Superior temporal gyrus (tissue), 1 donor: ENCODE data around the gene PARVB.
"Not testable (repeated sequence)": the region's sequence is repeated elsewhere in the genome, so short reads cannot be mapped to it uniquely, and the experiment has no call there.

ENCODE experiments used
- DNase-seq: peaks from one replicate; pipeline ENCODE4 v3.0.0-alpha.2; 2016; ENCODE audit errors: extremely low spot score

PARVB gene

DNA sequence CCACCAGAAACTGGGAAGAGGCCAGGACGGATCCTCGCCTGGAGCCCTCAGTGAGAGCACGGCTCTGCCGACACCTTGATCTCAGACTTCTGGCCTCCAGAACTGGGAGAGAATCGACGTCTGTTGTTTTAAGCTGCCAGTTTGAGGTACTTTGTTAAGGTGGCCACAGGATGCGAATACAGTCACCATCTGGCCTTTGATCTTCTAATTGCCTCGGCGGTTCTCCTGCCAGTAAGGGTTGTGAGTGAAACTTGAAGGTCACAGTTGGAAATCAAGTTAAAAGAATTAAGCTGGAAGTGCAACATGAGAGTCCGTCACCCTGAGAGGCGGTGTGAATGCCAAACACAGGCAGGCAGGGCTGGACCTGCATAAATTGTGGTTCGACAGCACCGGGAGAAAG is 27.9 kb downstream of the PARVB start:
- DNase-seq, result no peak

DNA sequence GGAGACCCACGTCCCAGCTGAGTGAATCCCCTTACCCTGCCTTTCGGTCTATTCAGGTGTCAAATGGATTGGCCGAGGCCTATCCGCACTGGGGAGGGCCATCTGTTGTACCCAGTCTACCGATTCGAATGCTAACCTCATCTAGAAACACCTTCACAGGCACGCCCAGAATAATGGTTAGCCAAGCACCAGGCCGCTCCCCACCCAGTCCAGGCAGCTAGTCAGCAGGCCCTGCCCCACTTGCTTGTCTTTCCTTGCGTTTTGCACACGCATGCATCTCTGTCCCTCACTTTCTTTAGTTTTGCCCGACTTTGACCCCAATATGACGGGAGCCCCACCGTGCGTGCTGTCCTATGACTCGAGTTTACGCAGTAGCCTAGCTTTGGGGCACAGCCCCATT is 31.7 kb downstream of the PARVB start:
- DNase-seq, result no peak

DNA sequence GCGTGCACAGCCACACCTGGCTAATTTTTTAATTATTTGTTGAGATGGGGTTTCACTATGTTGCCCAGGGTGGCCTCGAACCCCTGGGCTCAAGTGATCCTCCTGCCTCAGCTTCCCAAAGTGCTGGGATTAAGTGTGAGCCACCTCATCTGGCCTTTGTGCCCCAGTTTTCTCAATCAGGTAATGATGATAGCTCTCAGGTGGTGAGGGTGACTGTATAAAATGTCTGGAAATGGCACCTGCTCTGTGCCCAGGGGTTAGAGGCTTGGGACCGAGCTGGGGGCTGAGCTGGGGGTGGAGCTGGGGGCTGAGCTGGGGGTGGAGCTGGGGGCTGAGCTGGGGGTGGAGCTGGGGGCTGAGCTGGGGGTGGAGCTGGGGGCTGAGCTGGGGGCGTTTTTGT is 32.5 kb downstream of the PARVB start:
- not testable (repeated sequence) for DNase-seq

DNA sequence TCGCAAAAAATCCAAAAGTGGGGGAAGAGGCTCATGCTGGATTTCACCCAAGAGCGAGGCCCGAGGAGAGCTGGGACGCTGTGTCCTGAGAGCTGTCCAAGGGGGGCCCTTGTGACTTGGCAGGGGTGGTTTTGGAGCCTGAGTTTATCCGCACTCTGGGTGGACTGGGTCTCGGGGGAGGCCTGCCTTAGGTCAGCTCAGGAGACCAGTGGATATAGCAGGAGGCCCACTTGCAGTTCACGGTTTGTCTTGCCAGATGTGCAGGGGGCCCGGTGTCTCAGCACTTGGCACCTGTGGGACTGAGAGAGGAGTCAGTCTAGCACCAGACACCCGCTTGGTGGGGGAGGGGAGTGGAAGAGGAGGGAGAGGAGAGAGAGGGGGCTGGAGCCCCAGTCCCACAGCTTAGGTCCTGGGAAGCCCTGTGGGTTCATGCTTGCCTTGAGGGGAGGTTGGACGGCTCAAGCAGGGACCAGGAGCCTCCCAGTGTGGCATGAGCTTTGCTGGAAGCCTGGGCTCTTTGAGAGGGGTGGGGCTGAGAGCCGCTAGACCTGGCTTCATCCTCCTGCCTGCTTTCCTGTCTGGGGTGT is 33.4 kb downstream of the PARVB start:
- DNase-seq, result no peak

DNA sequence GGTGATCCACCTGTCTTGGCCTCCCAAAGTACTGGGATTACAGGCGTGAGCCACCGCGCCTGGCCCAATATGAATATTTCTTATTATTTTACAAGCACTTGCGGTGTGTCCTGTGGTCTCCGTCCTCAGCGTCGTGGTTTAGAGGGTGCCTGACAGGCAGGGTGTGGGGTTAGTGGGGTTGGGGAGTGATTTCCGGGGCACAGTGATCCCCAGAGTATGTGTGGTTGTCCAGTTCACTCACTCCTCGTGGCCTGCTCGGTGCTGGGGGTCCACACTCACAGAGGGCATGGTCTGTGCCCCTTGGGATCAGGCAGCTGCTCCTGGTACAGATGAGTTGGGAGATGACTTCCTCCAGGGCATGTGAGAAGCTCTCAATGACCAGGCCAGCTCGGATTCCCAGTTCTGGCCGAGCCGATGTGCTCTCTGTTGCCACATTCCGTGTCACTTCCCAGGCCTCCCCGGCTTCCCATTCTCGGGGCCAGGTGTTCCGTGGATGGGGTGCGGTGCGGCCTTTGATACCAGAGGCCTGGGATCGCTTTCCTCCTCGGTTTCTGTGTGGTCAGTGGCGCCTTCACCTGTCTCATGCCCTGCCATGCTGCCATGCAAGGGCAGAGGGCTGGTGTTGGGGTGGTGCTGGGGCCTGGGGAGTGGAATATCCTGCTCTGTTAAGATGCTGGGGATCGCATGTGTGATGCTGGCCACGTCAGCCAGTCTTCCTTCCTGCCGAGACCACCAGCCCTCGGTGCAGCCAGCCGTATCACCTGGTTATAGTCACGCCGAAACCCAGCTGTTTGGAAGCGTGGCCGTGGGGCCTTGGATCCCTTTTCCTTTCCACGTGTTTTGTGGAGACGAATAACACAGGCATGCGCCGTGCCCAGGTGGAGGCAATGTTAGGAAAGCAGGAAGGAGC is 39.6 kb downstream of the PARVB start:
- no peak for DNase-seq

DNA sequence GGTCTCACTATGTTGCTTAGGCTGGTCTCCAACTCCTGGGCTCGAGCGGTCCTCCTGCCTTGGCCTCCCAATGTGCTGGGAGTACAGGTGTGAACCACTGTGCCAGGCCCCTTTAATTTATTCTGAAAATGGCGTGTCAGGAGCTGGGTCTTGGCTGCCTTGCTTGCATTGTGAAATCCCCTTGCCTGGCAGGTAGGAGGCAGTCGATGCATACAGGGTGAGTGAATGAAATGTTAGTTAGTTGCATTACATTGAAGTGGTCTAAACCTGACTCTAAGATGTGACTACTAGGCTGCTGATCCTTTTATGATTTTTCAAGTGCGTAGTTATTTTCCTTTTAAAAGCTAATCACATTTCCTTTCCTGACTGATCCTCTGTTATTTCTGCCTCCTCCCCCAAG is 42.9 kb downstream of the PARVB start:
- DNase-seq, result no peak

DNA sequence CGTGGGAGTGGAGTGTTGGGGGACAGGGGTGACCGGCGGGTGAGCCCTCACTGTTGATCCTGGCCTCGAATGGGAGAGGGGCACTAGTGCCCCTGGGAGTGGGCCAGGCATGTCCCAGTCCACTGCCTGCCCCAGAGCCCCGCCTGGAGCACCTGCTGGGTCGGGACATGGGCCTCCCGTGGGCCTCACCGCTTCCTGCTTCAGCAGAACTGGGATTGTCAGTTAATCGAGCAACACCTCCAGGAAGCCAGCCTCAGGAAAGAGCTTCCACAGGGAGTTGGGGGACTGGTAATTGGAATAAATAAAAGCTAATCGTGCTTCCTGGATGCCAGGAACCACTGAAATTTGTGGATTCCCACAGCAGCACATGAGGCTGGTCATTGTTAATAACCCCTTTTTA is 43.8 kb downstream of the PARVB start:
- no peak for DNase-seq

DNA sequence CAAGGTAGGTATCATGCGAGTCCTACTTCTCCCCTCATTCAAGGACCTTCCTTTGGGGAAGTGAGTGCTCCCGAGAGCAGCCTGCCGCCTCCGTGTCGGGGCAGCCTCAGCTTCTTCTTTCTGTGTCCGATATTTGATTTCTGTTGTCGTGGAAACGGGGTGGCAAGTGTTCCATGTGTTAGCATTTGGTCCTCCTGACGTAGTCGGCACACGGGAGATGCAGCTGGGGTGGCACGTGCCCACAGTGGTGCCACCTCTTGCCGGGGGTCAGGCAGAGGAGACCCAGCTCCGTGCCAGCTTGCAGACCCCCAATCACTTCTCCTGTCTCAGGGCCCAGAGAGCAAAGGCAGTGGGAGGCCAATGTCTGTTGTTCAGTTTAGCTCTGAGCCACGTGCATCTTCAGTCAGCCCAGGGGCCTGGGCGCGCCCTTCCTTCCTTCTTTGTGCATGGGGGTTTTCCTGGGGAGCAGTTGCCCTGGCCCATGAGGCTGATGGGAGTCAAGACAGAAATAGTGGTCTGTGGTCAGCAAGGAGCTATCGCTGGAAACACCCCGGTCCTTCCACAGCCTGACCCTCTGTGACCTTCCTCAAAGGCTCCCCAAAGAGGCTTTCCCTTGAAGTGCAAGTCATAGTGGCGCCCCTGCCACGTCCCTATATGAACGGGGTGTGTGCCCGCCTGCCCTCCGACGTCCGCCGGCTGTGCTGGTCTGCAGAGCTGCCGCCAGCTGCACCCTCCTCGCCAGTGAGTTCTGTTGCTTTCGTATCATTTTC is 44.5 kb downstream of the PARVB start:
- no peak for DNase-seq

DNA sequence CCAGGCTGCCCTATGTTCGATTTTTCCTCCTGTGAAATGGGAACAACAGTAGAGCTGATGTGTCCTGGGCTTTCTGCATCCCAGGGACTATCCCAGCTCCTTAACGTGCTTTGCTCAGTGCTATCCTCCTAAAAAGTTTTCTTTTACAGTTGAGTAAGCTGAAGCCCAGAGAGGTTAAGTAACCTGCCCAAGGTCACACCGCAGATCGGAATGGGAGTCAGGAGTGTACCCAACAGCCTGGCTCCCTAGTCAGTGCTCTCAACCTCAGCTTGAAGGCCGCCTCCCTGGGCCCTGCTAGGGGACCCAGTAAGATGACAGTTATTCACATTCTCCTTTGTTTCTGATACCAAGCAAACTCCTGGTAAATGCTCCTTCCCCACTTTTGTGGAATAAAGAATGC is 45.9 kb downstream of the PARVB start:
- DNase-seq, result no peak

DNA sequence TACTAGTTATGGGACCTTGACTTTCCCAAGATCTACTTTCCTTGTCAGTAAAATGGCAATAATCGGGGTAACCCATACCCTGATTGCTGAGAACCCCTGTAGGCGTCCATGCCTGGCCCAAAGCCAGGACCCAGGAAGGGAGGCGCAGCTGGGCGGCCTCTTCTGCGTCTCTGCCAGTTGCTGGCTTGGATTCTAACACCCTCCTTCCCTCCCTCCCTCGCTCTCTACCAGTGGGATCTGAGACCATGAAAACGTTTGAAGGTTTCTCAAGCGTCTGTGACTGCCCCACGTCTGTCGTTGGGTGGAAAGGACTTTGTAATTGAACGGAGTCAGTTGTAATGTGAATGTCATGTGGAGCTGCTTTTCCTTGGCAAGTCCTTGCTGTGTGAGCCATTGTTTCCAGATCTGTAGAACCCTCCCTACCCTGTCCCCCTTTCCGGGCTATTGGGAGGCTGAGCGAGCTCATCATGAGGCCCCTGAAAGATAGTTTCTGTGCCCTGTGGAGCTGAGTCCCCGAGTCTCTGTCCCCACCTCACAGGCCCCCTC is 47.8 kb downstream of the PARVB start:
- DNase-seq, result no peak

DNA sequence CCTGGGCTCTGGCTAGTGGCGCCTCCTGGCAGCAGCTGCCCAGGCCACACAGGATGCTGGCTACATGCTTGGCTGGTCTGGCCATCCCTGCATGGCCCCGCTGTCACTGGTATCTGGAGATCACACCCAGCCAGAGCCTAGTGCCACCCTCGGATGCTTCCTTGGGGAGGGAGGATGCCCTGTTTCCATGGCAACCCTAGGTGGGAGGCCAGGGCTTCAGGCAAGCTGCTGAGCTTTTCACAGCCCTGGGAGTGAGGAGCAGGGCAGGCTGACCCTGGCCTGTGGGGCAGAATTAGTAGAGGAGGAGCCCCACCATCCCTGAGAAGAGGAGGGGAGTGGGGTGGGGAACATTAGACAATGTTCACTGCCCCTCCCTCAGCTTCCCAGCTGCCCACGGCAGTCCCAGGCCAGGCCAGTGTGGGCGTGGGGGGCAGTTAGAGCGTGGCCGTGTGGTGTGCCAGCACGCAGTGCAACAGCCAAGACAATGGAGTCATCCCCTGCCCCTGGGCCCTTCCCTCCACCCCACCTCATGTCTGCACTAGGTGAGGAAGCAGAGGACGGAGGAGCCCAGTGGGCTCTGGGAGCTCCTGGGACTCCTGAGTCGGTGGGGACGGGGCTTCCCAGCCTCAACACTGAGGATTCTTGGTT is 50.4 kb downstream of the PARVB start:
- DNase-seq, result no peak

DNA sequence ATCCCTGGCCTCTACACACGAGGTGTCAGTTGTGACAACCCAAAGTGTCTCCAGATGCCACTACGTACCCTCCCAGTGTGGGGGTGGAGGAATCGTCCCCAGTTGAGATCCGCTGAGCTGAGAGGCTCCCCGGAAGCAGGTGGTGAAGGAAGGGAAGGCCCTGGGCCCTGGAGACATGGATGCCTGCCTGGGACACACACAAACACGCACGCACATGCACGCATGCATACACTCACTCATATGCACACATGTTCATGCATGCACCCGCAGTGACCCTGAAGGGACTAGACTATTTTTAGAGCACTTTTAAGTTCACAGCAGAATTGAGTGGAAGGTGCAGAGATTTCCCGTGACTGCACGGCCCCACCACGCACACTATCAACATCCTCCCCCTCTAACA is 50.9 kb downstream of the PARVB start:
- no peak for DNase-seq

DNA sequence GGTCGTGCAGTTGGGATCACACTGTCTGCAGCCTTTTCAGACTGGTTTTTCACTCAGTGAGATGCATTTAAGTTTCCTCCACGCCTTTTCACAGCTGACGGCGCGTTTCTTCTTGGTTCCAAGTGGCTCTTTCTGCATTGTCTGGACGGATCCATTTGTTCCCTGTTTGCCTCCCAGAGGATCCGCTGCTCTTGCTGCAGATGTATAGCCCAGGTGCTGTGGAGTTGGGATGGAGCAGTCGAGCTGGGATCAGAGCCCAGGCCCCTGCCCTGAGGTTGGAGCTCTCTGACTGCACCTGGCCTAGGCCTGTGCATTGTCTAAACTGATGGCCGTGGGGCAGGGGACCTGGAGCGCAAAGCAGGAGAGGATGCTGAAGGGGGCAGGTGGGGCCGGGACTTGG is 51.6 kb downstream of the PARVB start:
- no peak for DNase-seq

DNA sequence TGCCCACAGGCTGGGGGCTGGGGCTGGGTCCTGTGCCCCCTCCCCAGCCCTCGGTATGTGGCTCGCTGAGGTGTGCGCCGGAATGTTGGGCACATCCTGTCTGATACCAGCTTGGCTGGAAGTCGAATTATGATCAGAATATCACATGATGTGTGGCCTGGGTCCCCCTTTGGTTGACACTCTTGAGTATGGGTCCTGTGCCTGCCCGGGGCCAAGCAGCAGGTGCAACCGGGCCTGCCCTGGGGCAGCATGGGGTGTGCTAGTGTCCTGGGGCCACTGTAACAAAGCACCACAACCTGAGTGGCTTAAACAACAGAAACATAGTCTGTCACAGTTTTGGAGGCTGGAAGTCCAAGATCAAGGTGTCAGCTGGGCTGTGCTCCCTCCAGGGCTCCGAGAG is 52.7 kb downstream of the PARVB start:
- DNase-seq, result no peak

DNA sequence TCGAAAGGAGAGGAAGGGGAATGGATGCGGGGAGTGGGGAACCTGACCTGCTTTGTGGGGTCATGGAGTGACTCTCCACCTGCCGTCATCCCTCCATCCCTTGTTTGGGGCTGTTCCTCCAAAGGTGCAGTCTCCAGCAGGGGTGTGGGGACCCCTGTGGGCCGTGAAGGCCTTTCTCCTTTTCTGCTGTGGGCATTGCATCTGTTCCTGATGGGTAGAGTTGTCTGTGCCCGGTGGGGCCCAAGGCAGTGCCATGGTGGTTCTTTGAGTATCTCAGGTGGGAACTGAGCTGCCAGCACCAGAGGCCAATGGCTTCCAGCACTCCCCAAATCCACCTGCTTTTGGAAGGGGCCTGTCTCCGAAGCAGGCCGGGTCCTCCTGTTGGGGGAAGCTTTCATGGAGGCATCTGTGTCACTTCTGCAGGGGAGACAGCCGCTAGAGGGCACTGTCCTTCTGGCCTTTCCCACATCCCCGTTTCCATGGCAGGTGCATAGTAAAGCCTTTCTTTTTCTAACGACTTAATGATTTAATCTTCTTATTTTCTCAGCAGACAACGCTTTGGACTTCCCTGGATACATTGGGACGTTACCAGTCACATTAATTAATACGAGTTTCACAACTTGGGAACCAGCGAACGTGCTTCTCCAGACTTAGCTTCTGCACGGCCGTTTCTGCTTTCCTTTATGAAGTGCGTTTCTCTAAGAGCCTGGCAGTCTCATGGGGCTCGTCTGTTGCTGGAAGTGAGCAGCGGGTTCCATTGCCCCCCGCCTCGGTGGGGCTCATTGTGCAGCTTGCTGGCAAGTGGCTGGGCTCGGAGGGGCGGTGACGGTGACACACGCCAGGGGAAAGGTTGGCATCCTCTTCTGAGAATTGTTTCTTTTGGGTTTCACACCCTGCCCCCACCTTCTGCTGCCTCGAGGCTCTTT is 57.1 kb downstream of the PARVB start:
- DNase-seq, result peak; percentile 85

DNA sequence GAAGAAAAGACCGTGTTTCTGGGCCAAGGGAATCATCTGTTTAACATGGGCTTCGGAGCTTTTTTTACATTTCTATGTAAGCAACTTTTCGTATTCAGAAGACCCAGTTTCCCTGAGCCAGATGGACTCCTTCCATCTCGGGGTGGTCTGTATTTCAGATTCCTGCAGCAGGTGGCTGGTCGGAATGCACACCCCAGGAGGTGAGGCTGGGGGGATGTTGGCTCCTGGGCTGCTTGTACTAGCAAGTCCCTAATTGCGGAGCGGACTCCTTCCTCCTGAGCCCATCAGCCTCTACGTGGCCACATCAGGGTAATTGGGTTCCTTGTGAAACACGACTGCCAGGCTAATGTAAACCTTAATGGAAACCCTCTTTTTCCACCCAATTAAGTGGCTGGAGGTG is 58.7 kb downstream of the PARVB start:
- DNase-seq, result no peak

DNA sequence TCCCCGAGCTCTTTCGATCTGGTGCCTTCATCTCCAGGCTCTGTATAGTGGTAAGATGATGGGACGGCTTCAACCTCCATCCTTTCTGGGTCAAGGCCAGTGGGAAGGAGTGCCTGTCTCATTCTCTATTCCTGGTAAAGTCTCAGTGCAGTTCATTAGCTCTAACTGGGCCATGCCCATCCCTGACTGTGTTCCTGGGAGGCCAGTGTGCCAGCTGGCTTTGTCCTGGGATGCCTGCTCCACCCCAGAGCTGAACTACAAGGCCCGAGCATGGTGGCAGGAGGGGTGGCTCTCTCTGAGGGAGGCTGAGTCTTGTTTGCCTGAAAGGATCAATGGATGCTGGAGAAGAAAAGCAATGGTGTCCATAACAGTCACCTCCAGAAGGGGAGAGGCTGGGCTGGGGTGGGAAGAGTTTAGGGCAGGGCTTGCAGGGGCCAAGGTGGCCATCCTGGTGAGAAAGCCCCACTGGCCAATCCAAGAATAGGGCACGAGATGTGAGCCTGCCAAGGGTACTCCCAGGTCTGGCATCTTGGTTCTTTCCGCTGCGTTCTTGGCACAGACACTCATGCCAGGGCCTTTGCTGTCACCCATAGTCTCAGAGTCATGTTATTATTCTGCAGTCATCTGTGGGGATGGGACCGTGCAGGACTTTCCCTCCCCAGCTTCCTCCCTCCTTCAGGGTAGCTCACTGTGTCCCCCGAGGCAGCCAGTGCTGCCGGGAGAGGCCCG is 60.1 kb downstream of the PARVB start:
- DNase-seq, result no peak

DNA sequence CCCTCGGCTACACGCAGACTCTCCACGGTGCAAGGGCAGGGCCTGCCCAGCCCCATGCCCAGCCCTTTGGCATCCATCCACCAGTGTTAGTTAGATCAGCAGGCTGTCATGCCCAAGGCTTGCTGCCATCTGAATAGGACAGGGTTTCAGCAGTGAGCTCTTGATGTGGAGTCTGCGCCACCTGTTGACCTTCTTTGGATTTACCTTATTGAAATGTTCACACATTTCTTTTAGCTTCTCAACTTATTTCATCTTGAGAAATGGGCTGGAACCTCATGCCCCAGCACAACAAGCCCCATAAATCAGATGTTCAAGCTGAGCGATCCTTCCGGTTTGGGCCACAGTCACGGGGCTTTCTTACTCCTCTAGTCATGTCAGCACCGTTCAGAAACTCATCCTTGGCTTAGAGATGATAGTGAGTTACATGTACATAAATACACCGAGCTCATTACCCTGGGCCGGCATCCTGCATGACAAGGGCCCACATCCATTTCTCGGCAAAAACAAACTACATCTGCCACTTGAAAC is 61.7 kb downstream of the PARVB start:
- no peak for DNase-seq

DNA sequence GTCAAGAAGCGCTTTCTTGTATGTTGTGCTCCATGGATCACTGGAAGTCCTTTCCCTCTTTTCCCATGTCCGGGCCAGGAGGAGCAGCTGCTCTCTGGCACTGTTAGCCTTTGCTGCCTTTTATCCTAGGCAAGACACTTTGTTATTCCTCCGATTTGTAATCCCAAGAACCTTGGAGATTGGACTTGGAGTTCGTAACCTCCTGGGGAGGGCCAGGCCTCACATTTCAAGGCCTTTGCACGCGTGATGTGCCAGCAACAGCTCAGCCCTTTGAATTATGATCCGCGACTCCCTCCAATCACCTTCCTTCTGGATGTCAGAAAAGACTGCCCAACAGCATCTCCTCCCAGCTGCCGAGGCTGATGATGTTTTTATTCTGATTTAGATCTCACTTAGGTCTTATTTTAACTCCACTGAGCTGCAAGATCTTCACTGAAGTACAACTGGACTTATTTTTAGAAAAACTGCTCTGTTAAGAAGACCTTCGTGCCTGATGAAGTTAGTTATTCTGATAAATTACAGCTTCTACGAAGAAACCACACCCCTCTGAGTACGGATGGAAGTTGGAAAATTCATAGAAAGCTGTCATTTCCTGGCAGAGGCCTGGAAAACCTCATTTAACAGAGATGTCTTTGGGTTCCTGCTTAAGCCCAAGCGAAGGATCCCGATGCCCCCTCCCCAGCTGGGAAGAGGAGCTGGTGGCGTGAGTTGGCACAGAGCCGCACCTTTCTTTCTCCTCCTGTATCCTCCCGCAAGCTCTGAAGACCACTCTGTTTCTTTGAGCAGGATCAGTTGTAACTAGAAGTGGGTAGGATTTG is 62.4 kb downstream of the PARVB start:
- no peak for DNase-seq
